ENCODE results near the gene SPEG.

The SPEG gene

GRCh38 chr2:219426068-219426443, 8.6 kb upstream of the SPEG start:
- no peak for DNase-seq

- no peak for DNase-seq
Measured at GRCh38 chr2:219426534-219427136, 8.0 kb upstream of the SPEG start.

GRCh38 chr2:219428469-219428868, 6.2 kb upstream of the SPEG start:
- DNase-seq = no peak

- DNase-seq = no peak
Measured at GRCh38 chr2:219429958-219430606, 4.6 kb upstream of the SPEG start.

GRCh38 chr2:219430633-219431615, 3.7 kb upstream of the SPEG start:
- DNase-seq = peak in 1 of 2 experiments; percentile 35

- DNase-seq = peak in 1 of 2 experiments; percentile 6
Measured at GRCh38 chr2:219433666-219434467, 776 bp upstream of the SPEG start.

GRCh38 chr2:219434468-219434717, 250 bp upstream of the SPEG start:
- DNase-seq = no peak

GRCh38 chr2:219435701-219436100, 1.1 kb downstream of the SPEG start:
- no peak for DNase-seq

- DNase-seq = no peak
Measured at GRCh38 chr2:219436491-219436890, 1.8 kb downstream of the SPEG start.

- no peak for DNase-seq
Measured at GRCh38 chr2:219437141-219437540, 2.5 kb downstream of the SPEG start.

- DNase-seq = no peak
Measured at GRCh38 chr2:219437690-219438206, 3.1 kb downstream of the SPEG start.

GRCh38 chr2:219438453-219438852, 3.8 kb downstream of the SPEG start:
- DNase-seq = no peak

- no peak for DNase-seq
Measured at GRCh38 chr2:219439506-219439905, 4.9 kb downstream of the SPEG start.

- DNase-seq = no peak
Measured at GRCh38 chr2:219440388-219441256, 6.0 kb downstream of the SPEG start.

- peak; percentile 55 to 57 for DNase-seq
Measured at GRCh38 chr2:219441451-219442255, 7.0 kb downstream of the SPEG start.

GRCh38 chr2:219442256-219443015, 7.8 kb downstream of the SPEG start:
- DNase-seq = no peak

GRCh38 chr2:219443016-219443696, 8.5 kb downstream of the SPEG start:
- no peak for DNase-seq

GRCh38 chr2:219443697-219444023, 9.0 kb downstream of the SPEG start:
- no peak for DNase-seq

- no peak for DNase-seq
Measured at GRCh38 chr2:219444566-219445091, 10.0 kb downstream of the SPEG start.
